ENCODE data around the gene GLTP.

DNA sequence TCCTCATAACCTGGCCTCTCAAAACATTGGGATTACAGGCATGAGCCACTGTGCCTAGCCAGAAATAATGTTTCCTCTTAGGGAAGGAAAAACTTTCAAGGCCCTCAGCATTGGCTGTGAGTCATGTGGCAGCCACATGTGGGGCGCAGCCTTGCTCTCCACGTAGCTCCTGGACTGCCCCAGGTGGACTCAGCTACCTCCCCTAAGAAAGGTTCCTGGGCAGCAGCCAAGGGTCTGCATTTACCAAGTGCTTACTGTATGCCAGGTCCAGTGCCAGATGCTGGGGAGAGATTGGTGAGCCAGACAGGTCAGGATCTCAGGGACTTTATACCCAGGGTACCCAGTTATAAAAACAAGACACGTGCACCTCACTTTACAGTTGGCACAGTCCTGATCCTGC lies 43.4 kb downstream of the GLTP start:
- no peak for TF ChIP-seq EZH2 (IDR thresholded peaks at IDR 0.05; ENCODE audit: low read length, missing control alignments)
- TF ChIP-seq, protein P1, sequence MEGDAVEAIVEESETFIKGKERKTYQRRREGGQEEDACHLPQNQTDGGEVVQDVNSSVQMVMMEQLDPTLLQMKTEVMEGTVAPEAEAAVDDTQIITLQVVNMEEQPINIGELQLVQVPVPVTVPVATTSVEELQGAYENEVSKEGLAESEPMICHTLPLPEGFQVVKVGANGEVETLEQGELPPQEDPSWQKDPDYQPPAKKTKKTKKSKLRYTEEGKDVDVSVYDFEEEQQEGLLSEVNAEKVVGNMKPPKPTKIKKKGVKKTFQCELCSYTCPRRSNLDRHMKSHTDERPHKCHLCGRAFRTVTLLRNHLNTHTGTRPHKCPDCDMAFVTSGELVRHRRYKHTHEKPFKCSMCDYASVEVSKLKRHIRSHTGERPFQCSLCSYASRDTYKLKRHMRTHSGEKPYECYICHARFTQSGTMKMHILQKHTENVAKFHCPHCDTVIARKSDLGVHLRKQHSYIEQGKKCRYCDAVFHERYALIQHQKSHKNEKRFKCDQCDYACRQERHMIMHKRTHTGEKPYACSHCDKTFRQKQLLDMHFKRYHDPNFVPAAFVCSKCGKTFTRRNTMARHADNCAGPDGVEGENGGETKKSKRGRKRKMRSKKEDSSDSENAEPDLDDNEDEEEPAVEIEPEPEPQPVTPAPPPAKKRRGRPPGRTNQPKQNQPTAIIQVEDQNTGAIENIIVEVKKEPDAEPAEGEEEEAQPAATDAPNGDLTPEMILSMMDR (conservative IDR thresholded peaks at IDR 0.05 in 1 of 2, IDR thresholded peaks at IDR 0.05 in 1 of 2; ENCODE audit: low read depth in 1 of 2, low read length in 2 of 2), result no peak
